SK-N-MC (cell line): ENCODE results near the gene ZNF516.

Experiments
- EZH2 ChIP-seq: fragments of 200-600 bp; sonication (generic); IDR thresholded peaks from one replicate; pipeline ENCODE4 v1.6.1; 2017; ENCODE audit warnings: antibody characterized with exemption
- FOXP2 ChIP-seq: optimal IDR thresholded peaks from 2 replicates; pipeline ENCODE3; 2011; ENCODE audit warnings: mild to moderate bottlenecking, moderate library complexity; ENCODE audit not compliant: insufficient read depth; ENCODE audit errors: extremely low read length, control extremely low read depth
- POLR2AphosphoS5 ChIP-seq: IDR thresholded peaks from 2 replicates; pipeline ENCODE4 v1.6.1; 2012; ENCODE audit warnings: mild to moderate bottlenecking, low read depth, low read length, borderline replicate concordance

DNA sequence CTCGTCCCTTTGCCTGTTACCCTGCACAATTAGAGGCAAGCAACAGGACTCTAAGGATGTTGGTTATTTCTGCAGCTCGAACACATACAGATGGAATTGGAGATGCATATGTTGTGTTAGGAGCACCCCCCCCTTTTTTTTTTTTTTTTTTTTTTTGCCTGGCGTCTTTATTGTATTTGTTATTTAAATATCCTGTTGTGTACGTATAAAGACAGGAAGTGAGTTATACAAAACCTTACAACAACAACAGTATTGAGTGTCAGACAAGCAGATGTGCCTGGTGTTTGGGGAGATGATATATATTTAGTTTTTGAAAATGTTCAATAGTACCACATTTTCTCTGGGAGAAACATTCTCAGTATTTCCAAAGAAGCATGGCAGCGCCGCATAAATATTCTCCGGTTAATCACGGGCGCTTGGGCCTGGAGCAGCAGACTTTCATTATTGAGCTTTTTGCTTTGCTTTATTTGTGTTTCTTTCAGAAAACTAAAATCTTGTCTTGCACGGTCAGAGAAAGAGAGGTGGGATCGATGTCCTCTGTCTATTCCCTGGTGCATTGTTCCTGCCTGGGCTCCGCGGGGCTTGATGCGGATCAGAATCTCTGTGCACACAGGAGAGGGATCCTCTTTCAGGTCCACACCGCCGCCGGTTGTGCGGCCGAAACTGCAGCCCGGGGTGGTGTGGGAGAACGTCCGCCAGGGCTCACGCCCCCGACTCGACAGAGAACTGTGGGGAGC, 23.2 kb upstream of the ZNF516 start:
- no peak for TF ChIP-seq EZH2
- no peak for TF ChIP-seq POLR2AphosphoS5
- TF ChIP-seq FOXP2: no peak
